ENCODE measurements around the gene TMEM245.

The TMEM245 gene

GRCh38 chr9:109100543-109101201 lies 19.1 kb downstream of the TMEM245 start:
- no peak for DNase-seq

- DNase-seq: no peak
Observed at GRCh38 chr9:109098960-109099308, 20.8 kb downstream of the TMEM245 start.

- DNase-seq: no peak
Observed at GRCh38 chr9:109098171-109098959, 21.4 kb downstream of the TMEM245 start.

- no peak for DNase-seq
Observed at GRCh38 chr9:109097146-109097545, 22.6 kb downstream of the TMEM245 start.

- DNase-seq: no peak
Observed at GRCh38 chr9:109095321-109095720, 24.4 kb downstream of the TMEM245 start.

GRCh38 chr9:109094268-109094667 lies 25.5 kb downstream of the TMEM245 start:
- DNase-seq: no peak

- no peak for DNase-seq
Observed at GRCh38 chr9:109092587-109092986, 27.2 kb downstream of the TMEM245 start.

GRCh38 chr9:109092051-109092580 lies 27.6 kb downstream of the TMEM245 start:
- no peak for DNase-seq

- DNase-seq: no peak
Observed at GRCh38 chr9:109088221-109088620, 31.5 kb downstream of the TMEM245 start.

GRCh38 chr9:109087795-109088194 lies 32.0 kb downstream of the TMEM245 start:
- no peak for DNase-seq

GRCh38 chr9:109086221-109086620 lies 33.5 kb downstream of the TMEM245 start:
- peak in 1 of 2 donors; percentile 3 for DNase-seq

- DNase-seq: no peak
Observed at GRCh38 chr9:109085510-109085909, 34.2 kb downstream of the TMEM245 start.

- no peak for DNase-seq
Observed at GRCh38 chr9:109083813-109084405, 35.8 kb downstream of the TMEM245 start.

- DNase-seq: no peak
Observed at GRCh38 chr9:109083141-109083540, 36.6 kb downstream of the TMEM245 start.

- no peak for DNase-seq
Observed at GRCh38 chr9:109082091-109082620, 37.6 kb downstream of the TMEM245 start.

GRCh38 chr9:109074236-109074889 lies 45.4 kb downstream of the TMEM245 start:
- no peak for DNase-seq

- no peak for DNase-seq
Observed at GRCh38 chr9:109072821-109073435, 46.8 kb downstream of the TMEM245 start.

- no peak for DNase-seq
Observed at GRCh38 chr9:109072133-109072692, 47.5 kb downstream of the TMEM245 start.

GRCh38 chr9:109068764-109069163 lies 51.0 kb downstream of the TMEM245 start:
- DNase-seq: no peak

- no peak for DNase-seq
Observed at GRCh38 chr9:109064963-109065702, 54.6 kb downstream of the TMEM245 start.

GRCh38 chr9:109063760-109064159 lies 56.0 kb downstream of the TMEM245 start:
- DNase-seq: no peak
